Measurements from ENCODE around the gene GRIK3.

GRIK3 gene

DNA sequence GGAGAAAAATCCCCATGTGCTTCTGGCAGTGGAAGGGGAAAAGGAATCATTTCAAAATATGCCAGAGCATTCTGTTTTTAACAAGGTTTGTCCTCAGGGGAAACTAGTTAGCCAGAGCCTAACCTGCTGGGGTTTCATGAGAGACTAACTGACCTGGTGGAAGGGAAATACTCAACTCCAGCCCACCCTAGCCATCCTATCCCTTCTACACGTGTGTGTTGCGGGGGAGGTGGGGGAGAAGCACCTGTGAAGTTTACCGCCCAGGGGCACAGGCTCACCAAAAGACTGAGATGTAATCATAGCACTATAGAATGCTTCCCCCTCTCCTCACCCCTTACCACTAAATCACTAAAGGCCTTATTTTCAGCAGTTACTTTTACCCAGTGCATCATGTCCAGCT, 139.5 kb downstream of the GRIK3 start:
- no peaks in the 10 kb centered on the region for H3K36me3 Mint-ChIP-seq (ENCODE audit: low read depth)
- no peak for DNase-seq (ENCODE audit: low spot score)
- H3K4me1 Mint-ChIP-seq (ENCODE audit: low read depth) = no peaks in the 10 kb centered on the region
- H3K9me3 Mint-ChIP-seq = no peaks in the 10 kb centered on the region
- no peaks in the 10 kb centered on the region for H3K27me3 Mint-ChIP-seq (ENCODE audit: low read depth)
- H3K27ac Mint-ChIP-seq = no peak overlapping the region
- no peak overlapping the region for H3K4me3 Mint-ChIP-seq

DNA sequence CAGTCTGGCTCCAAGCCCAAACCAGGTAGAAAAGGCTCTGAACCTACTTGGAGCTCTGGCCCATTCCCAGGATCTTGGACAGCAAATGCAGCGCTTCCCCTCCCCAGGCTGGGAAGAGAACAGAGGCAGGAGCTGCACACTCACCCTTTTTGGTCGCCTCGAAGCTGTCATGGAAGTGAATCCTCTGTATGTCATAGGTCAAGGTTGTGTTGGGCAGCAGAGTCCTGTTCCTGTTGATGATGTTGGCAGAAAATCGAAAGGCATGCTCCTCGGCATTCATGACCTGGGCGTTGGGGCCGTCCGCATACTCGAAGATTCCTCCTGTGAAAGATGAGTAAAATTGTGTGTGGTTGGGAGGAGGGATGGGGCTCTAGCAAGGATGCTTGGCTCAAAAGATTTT, 143.5 kb downstream of the GRIK3 start:
- H3K36me3 Mint-ChIP-seq (ENCODE audit: low read depth) = no peaks in the 10 kb centered on the region
- H3K27me3 Mint-ChIP-seq (ENCODE audit: low read depth) = no peaks in the 10 kb centered on the region
- no peak overlapping the region for H3K4me3 Mint-ChIP-seq
- DNase-seq (ENCODE audit: low spot score) = no peak
- no peak overlapping the region for H3K27ac Mint-ChIP-seq
- H3K4me1 Mint-ChIP-seq (ENCODE audit: low read depth) = no peaks in the 10 kb centered on the region
- no peaks in the 10 kb centered on the region for H3K9me3 Mint-ChIP-seq

DNA sequence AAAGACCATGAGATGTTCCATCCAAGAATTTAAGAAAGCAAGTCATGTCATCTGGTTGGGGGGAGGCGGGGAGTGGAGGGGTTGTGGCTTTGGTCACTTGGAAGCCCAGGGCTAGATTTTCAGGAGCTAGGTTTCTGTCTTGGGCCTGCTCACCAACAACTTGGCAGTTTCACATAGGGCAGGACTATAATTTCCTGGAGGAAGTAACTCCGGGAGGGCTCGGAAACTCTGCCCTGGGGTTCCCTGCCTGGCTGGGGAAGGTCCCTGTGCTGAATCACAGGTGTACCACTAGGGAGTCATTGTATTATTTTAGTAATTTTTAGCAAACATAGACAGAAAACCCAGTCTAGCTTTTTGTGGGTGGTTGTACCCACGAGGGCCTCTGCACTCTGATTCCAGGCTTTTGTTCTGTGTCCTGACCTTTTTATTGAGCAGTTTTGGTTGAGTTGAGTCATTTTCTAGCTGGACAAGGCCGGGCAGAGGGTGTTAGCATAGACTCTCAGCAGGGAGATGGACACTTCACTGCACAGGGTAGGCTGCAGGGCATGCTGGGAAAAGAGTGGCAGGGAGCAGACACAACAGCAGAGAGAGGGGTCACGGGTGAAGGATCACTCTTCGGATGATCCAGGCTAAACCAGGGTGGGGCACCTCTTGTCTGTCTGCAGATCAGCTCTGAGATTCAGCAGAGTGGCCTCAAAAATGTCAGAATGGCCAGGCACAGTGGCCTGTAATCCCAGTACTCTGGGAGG, 144.7 kb downstream of the GRIK3 start:
- Mint-ChIP-seq H3K4me1 (ENCODE audit: low read depth) (no peaks in the 10 kb centered on the region), H3K36me3 (ENCODE audit: low read depth) (no peaks in the 10 kb centered on the region), H3K9me3 (no peaks in the 10 kb centered on the region), H3K27me3 (ENCODE audit: low read depth) (no peaks in the 10 kb centered on the region), H3K4me3 (no peak overlapping the region), H3K27ac (no peak overlapping the region)
- DNase-seq (ENCODE audit: low spot score) = no peak

DNA sequence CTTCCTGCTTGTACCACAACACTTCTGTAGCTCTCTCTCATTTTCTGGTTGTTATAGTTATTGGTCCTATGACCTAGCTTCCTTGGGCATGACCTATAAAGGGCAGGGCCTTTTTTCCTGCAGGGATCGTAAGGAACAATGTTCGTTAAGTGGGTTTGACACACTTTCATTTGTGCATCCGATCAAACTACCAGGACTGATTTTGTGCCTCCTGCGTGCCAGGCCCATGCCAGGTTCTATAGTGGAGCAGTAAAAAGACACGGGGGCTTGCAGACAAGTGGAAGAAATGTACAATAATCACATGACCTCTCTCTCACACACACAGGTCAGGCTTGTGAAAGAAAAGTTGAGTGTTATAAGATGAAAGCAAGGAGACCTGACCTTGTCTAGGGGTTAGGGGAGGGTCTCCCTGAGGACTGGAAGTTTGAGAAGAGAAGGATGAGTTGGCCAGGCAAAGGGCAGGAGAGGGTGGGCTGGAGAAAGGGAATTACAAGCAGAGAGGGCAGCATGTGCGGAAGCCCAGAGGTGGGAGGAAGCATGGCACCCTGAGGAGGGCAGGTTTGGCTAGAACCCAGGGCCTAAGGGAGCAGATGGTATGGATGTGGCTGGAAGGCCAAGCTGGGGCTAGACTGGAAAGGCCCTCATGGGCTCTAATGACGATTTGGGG, 145.4 kb downstream of the GRIK3 start:
- no peaks in the 10 kb centered on the region for H3K36me3 Mint-ChIP-seq (ENCODE audit: low read depth)
- no peak overlapping the region for H3K4me3 Mint-ChIP-seq
- H3K27ac Mint-ChIP-seq = no peak overlapping the region
- no peaks in the 10 kb centered on the region for H3K9me3 Mint-ChIP-seq
- no peaks in the 10 kb centered on the region for H3K4me1 Mint-ChIP-seq (ENCODE audit: low read depth)
- no peak for DNase-seq (ENCODE audit: low spot score)
- no peaks in the 10 kb centered on the region for H3K27me3 Mint-ChIP-seq (ENCODE audit: low read depth)

DNA sequence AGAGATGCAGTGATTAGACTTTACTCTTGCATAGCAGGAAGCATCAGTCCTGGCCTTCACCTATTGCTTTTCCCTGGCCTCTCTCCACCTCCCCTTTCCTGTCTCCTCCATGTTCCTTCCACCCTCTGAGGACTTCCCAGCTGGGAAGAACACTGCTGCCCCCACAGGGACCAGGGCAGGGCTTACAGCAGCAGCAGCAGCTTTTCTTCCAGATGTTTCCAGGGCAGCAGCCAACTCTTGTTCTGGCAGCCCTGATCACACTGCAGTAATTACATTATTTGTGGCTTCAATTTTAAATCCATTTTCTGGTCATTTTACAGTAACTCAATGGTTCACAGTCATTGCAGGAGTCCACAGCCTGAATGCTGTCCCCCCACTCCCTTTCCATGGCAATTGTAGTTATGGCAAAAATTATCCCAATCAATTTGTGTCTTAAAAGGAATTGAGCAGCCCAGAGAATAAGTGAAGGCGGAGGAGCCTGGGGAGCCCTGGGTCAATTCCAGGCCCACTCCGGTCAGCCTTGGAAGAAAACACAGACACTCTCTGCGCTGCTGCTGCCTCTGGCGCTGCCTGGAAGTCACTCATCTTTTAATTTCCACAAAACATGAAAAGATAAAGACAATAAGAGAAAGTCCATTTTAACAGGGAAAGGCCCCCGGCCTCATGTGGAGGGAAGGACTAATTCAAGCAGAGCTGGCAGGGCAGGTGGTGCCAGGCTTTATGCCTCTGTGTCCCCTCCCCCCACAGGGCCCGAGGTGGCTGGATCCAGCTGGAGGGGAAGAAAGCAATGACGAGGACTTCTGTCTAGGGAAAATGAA, 148.6 kb downstream of the GRIK3 start:
- DNase-seq (ENCODE audit: low spot score) = no peak
- H3K4me1 Mint-ChIP-seq (ENCODE audit: low read depth) = no peaks in the 10 kb centered on the region
- no peaks in the 10 kb centered on the region for H3K36me3 Mint-ChIP-seq (ENCODE audit: low read depth)
- no peak overlapping the region for H3K4me3 Mint-ChIP-seq
- H3K27me3 Mint-ChIP-seq (ENCODE audit: low read depth) = no peaks in the 10 kb centered on the region
- H3K9me3 Mint-ChIP-seq = no peaks in the 10 kb centered on the region
- H3K27ac Mint-ChIP-seq = no peak overlapping the region

DNA sequence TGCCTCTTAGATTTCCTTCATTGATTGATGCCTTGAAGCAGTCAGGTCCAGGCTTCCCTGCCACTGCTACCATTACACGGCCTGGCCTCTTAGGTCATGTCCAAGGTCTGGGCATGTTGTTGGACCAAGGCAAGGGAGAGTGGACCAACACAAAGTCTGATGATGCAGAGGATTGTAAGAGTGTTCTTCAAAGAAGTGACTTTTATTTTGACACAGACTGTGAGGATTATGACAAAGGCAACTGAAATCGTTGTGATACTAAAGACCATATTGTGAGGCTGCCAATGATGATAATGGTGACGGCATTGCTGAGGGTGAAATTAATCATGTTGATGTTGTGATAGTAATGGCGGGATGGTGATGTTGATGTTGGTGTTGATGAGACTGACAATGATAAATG, 149.5 kb downstream of the GRIK3 start:
- Mint-ChIP-seq H3K4me3 (no peak overlapping the region), H3K27ac (no peak overlapping the region), H3K36me3 (ENCODE audit: low read depth) (no peaks in the 10 kb centered on the region), H3K4me1 (ENCODE audit: low read depth) (no peaks in the 10 kb centered on the region), H3K27me3 (ENCODE audit: low read depth) (no peaks in the 10 kb centered on the region), H3K9me3 (no peaks in the 10 kb centered on the region)
- no peak for DNase-seq (ENCODE audit: low spot score)

DNA sequence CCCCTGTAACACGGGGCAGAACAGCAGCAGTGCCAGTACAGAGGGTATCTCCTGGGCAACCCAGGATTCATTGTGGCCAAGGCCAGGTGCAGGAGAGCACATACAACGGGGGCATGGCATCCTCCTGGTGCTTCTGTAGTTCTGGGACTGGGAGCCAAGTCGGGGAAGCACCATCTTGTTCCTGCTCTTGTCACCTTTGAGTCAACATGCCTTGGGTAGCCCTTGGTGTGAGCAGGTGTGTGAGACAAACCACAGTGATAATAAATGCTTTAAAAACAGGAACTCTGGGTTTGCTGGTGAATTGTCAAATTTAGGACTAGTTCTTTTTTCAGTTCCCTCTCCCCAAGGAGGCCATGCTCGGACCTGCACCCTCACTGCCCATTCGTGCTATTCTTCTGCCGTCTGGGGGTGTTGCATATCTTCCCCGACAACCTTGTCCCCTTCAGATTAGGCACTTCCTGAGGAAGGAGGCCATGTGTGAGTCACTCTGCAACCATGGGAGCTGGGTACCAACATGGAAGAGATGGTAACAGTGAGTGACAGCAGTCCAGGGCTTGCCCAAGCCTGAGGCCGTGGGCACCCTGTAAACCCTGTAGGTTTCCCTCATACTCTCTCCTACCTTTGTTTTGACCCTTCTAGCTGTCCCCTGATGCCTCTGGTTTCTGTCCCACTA, 150.2 kb downstream of the GRIK3 start:
- no peaks in the 10 kb centered on the region for H3K4me1 Mint-ChIP-seq (ENCODE audit: low read depth)
- no peaks in the 10 kb centered on the region for H3K9me3 Mint-ChIP-seq
- no peaks in the 10 kb centered on the region for H3K36me3 Mint-ChIP-seq (ENCODE audit: low read depth)
- no peaks in the 10 kb centered on the region for H3K27me3 Mint-ChIP-seq (ENCODE audit: low read depth)
- no peak for DNase-seq (ENCODE audit: low spot score)
- no peak overlapping the region for H3K4me3 Mint-ChIP-seq
- H3K27ac Mint-ChIP-seq = no peak overlapping the region

DNA sequence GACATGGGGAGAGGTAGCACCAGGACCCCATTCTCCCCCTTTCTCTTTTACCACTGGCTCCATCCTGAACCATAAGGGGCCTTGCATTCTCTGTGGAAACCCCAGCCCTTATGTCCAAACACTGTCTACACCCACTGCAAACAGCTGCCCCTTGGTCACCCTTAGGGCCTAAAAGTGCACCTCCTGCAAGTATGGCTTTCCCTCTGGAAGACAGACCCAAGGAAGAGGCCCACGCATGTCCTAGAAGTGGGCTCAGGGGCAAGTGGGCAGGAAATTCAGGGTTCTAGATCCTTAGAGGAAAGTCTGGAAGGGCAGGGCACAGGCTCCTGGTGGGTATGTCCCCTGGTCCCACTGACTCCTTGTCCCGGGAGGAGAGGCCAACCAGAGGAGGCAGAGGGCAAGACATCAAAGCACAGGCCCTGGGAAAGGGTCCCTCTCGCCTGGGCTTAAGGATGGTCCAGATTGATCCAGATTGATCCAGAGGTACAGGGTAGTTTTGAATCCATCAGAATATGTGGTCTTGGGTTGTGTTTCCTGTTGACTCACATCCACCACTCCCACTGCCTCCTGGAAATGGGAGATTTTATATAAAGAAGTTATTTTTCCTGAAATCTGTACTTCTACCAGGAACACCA, 150.9 kb downstream of the GRIK3 start:
- no peaks in the 10 kb centered on the region for H3K36me3 Mint-ChIP-seq (ENCODE audit: low read depth)
- no peak for DNase-seq (ENCODE audit: low spot score)
- H3K9me3 Mint-ChIP-seq = no peaks in the 10 kb centered on the region
- H3K4me1 Mint-ChIP-seq (ENCODE audit: low read depth) = no peaks in the 10 kb centered on the region
- H3K27me3 Mint-ChIP-seq (ENCODE audit: low read depth) = no peaks in the 10 kb centered on the region
- H3K27ac Mint-ChIP-seq = no peak overlapping the region
- no peak overlapping the region for H3K4me3 Mint-ChIP-seq

DNA sequence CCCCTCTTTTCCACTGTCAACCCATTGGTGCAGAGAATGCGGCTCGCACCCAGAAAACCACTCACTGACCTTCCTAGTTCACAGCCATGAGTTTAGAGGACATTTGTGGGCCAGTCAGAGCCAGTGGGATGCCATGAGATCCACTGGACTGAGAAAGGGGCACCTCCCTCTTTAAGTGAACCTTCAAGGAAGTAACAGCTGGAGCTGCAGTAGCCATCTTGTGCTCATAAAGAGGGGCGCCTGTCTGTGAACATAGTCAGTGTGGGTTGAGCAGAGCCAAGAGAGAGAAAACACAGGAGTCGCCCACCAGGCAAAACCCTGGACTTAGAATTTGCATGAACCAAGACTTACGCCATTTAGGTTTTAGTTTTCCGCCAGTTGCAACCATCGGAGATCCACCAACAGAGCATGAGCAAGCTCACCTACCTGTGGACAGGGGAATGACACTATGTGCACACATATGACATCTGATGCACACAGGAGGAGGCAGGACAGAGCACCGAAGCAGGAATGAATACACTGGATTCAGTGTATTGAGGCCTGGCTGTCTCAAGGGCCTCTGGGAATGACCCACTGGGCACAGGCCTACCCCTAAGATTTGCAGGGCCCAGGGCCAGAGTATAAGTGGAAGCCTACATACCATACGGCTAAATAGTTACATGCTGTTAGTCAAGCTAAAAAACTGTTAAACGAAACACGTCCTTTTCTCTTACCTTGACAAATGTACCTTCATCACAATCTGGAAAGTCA, 151.6 kb downstream of the GRIK3 start:
- H3K9me3 Mint-ChIP-seq = no peaks in the 10 kb centered on the region
- no peaks in the 10 kb centered on the region for H3K4me1 Mint-ChIP-seq (ENCODE audit: low read depth)
- no peak overlapping the region for H3K4me3 Mint-ChIP-seq
- no peaks in the 10 kb centered on the region for H3K27me3 Mint-ChIP-seq (ENCODE audit: low read depth)
- H3K36me3 Mint-ChIP-seq (ENCODE audit: low read depth) = no peaks in the 10 kb centered on the region
- no peak overlapping the region for H3K27ac Mint-ChIP-seq
- no peak for DNase-seq (ENCODE audit: low spot score)

DNA sequence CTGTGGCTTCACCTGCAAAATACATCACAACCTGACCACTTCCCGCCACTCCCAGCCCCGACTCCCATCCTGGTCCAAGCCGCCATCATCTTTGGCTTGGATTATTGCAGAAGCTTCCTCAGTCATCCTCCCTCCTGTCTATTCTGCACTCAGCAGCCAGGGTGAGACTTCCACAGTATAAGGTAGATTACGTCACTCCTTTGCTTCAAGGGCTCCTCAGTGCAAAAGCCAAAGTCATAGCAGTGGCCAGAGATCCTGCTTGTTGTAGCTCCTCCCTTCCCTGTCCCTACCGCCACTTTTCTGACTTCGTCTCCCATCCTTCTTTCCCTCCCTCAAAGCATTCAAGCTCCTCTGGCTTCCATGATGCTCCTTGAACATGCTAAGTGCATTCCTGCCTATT, 152.8 kb downstream of the GRIK3 start:
- Mint-ChIP-seq H3K9me3 (no peaks in the 10 kb centered on the region), H3K27me3 (ENCODE audit: low read depth) (no peaks in the 10 kb centered on the region), H3K4me3 (no peak overlapping the region), H3K4me1 (ENCODE audit: low read depth) (no peaks in the 10 kb centered on the region), H3K27ac (no peak overlapping the region), H3K36me3 (ENCODE audit: low read depth) (no peaks in the 10 kb centered on the region)
- DNase-seq (ENCODE audit: low spot score) = no peak

DNA sequence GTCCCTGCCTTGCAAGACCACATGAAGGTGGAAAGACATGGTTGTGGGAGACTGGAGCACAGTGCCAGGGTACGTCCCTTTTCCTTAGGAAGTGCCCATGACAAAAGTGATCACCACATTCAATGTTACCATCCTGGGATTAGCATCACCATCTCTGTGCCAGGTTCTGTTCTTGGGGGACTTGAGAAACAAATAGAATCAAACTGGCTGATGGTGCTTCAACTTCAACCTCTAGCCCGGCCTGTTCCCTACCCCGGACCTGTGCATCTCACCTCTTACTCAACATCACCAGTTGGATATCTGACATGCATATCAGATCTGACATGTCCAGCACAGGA, 153.3 kb downstream of the GRIK3 start:
- H3K9me3 Mint-ChIP-seq = no peaks in the 10 kb centered on the region
- no peaks in the 10 kb centered on the region for H3K4me1 Mint-ChIP-seq (ENCODE audit: low read depth)
- H3K36me3 Mint-ChIP-seq (ENCODE audit: low read depth) = no peaks in the 10 kb centered on the region
- no peak for DNase-seq (ENCODE audit: low spot score)
- no peaks in the 10 kb centered on the region for H3K27me3 Mint-ChIP-seq (ENCODE audit: low read depth)
- no peak overlapping the region for H3K27ac Mint-ChIP-seq
- no peak overlapping the region for H3K4me3 Mint-ChIP-seq

DNA sequence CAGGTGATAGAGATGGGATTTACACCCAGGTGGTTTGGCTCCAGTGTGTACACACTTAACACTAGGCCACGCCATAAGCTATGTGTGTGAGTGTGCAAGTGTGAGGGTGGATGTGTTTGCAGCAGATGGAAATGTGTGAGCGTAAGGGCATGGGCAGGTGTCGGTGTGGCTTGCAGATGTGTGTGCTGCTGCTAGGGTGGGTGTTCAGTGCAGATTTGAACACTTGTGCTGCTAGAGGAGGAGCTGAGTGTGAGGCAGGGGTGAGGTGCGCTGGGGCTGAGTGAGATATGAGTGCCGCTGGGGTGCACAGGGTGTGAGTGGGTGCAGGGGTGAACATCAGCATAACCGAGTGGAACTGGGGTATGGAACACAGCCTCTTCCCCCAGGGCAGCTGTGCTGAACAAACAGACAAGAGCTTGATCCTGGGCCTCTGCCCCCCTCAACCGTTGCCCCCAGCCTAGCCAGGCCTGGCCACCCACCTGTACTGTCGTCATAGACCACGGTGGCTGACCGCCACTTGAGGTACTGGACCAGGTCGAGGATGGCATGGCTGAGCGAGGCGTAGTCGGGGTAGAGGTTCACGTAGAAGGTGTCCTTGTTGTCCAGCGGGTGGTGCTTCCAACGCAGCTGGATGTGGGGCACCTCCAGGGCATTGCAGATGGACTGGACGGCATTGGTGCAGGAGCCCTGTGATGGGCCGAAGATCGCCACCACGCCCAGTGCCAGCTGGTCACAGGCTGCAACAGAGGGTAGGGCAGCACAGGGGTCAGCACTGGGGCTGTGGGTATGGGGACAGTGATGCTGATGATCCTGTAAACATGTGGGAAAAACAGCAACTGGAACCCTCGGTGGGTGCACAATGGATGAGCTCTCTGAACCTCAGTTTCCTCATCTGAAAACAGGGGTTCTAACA, 153.9 kb downstream of the GRIK3 start:
- no peak overlapping the region for H3K27ac Mint-ChIP-seq
- no peaks in the 10 kb centered on the region for H3K4me1 Mint-ChIP-seq (ENCODE audit: low read depth)
- H3K27me3 Mint-ChIP-seq (ENCODE audit: low read depth) = no peaks in the 10 kb centered on the region
- H3K9me3 Mint-ChIP-seq = no peaks in the 10 kb centered on the region
- H3K36me3 Mint-ChIP-seq (ENCODE audit: low read depth) = no peaks in the 10 kb centered on the region
- H3K4me3 Mint-ChIP-seq = no peak overlapping the region
- no peak for DNase-seq (ENCODE audit: low spot score)
